HG03039 (cell line): ENCODE measurements around the gene UCN2.
"Not testable (repeated sequence)": the region's sequence is repeated elsewhere in the genome, so short reads cannot be mapped to it uniquely, and the experiment has no call there.

Experiments
- ATAC-seq: cut with Tn5 transposase; IDR thresholded peaks from one replicate; pipeline ENCODE4 v1.9.1; 2021; ENCODE audit warnings: mild to moderate bottlenecking, moderate library complexity; ENCODE audit not compliant: unreplicated experiment

UCN2 gene

DNA sequence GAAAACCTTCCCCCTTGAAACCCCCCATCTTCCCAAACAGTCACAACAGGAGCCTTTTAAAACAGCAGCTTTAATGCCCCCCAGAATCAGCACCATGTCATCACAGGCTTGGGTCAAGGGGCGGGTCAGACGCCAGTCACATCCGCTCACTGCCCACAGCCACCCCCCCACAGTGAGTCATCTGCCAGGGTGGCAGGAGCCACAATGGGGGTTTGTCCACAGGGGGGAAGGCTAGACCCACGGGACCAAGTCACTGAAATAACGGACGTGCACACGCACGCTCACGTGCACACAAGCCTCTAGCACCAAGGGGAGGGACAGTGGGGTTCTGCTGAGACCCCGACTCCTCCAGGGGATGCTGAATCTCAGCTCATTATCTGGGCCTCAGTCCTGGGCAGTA lies 441 bp upstream of the UCN2 start:
- no peak for ATAC-seq

DNA sequence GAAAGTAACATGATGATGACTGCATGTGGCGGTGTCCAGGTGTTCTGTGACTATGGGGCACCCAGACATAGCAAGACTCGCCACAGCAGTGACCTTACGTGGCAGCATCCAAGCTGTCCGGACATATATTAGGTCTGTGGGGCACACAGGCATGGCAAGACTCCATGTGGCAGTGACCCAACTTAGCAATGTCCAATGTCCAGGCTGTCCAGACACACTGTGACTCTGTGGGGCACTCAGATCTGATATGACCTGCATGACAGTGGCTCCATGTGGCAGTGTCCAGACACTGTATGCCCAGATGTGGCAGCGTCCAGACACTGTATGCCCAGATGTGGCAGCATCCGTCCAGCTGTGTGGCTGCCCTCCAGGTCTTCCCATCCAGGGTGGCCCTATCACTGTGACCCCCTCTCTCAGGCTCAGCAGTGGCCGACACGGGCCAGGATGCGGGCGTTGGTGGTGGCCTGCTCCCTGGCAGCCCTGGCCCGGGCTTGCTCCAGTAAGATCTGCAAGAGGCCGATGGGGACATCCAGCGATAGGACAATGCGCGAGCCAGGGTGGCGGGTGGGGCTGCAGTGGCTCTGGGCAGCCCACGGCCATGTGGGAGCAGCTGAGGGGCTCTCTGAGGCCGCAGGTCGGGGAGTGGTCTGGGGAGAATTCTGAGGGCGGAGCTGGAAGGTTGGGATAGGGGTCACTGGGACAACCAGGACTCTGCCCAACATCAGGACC lies 1.1 kb downstream of the UCN2 start:
- ATAC-seq, result no peak

DNA sequence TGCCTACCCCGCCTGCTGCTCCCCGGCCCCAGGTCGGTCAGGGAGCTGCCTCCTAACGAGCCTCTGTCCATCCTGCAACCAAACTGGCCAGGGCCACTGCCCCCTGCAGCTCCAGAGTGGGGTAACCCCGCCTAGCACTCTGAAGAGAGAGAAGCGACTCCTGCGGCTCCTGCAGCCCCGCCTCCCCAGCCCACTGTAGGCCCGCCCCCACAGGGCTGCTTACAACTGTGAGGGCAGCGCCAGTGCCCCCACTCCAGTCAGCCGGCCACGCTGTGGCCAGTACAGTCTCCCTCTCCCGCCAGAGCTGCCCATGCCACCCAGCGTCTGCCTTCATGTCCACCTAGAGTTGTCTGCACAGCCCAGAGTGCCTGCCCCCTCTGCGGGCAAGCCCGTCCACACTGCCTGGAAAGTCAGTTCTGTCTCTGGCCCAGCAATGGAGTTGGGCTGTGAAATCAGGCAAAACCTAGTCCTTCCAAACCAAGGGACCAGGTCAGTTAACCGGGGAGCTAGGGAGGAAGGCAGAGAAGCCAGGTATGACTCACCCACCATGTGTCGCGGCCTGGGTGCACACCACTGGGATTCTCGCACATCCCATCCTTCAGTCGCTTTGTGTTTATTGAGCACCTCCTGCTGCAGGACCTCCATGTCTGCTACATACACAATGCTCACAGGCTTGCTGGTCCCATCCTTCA lies 2.4 kb downstream of the UCN2 start:
- no peak for ATAC-seq

DNA sequence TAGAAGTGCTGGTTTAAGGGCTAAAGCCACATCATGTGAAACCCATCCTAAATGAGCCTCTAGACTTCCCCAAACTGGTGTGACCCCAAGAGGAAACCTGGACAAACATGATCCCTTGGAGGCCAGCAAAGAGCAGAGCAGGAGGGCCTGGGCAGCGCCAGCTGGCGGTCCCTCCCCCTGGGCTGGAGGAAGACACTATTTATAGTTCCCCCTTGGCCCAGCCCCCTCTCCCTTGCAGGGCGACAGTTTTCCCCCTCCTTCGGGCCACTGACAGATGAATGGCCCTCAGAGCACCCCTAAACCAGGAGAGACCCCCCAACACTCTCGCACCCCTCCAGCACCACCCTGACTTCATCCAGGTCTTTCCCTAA lies 2.9 kb downstream of the UCN2 start:
- ATAC-seq, result no peak

DNA sequence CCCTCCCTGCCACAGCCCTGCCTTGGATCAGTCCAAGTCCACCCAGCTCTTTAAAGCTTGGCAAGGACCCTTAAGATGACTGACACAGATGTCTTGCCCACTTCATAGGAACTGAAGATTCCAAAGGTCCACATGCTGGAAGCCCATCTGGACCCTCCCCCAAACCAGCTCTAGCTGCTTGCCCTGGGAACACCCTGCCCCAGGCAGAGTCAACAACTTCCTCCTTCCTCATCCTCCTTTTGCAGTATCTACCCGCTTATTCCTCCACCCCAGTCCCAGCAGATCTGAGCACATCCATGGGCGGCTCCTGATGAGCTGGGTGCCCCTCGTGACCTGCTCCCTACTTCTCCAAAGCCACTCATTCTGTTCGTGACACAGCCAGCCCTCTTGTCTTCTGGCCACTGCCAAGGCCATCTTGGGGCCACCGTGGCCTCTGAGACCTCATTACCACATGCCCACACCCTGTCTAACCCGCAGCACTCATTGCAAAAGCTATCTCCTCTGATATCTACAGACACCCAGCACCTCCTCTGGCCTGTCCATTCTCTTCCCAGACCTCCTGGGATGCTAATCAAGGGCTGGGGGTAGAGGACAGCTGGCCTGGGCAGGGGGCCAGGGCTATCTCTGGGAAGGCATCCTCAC lies 5.0 kb downstream of the UCN2 start:
- ATAC-seq, result no peak

DNA sequence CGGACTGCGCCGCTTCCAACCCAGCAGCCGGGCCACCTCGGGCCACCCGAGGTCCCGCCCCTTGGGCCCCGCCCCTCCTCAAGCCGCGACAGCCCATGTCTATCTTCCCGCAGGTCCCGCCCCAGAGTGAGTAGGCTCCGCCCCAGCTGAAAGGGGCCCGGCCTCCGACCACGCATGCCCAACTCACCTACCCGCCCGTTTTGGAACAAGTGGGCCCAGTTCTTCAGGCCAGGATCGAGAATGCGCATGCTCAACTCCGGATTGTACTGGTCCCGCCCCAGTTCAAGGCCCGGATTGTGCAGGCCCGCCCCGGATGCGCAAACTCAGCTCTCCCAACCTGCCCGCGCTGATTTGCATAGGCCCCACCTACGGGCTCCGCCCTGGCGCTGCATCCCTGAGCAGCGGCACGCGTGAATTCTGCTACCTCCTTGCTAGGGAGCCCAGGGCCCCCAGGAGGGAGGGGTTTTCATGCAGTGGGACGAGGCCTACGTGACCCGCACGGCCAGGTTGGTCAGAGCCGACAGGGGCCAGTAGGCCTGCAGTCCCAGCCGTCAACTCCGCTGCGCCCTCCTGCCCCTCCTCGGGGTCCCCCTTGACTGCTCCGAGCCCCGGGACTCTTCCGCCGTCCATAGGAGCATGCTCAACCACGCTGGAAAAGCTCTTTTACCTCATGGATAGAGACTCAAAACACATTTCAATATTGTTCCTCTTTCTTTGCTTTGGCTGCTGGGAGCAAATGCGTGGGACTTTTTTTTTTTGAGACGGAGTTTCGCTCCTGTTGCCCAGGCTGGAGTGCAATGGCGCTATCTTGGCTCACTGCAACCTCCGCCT lies 6.6 kb downstream of the UCN2 start, which contains the start of gene PFKFB4:
PFKFB4 (minus strand) TSS at position 8 of the 831 bp plus-strand sequence. CDS start 26 bp downstream, outside the sequence.
- ATAC-seq, result peak; percentile 82

DNA sequence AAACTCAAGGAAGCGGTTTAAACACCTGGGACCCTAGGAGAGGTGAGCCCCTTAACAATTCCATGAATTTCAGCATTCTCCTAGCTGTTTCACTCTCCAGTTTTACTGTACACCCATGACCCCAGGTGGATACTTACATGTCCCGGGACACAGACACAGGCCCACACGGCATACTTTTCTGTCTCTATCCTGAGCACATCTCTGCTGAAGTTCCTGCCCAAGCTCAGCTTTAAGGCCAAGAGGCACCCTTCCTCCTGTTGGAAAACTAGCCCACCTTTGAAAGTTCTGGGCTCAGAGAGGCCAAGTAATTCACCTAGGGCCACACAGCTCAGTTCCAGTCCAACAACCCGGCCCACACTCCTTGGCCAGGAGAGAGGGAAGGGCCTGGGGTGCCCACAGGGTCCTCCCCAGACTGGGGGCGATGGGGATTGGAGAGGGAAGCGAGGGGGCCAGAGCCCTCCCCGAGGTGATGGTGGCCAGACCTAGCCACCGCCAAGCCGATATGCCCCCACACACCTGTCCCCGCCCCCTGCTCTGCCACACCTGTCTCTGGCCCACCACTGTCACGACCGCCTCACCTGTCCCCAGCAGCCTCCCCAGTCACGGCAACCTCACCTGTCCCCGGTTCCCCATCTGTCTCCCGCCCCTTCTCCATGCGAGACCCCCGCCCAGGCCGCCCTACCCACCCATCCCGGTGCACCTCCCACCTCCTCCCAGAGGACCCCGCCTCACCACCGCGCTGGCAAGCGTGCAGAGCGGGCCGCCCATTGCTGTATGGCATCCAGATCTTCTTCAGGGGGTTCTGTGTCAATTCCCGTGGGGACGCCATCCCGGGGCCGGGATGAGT lies 7.4 kb downstream of the UCN2 start:
- no peak for ATAC-seq

DNA sequence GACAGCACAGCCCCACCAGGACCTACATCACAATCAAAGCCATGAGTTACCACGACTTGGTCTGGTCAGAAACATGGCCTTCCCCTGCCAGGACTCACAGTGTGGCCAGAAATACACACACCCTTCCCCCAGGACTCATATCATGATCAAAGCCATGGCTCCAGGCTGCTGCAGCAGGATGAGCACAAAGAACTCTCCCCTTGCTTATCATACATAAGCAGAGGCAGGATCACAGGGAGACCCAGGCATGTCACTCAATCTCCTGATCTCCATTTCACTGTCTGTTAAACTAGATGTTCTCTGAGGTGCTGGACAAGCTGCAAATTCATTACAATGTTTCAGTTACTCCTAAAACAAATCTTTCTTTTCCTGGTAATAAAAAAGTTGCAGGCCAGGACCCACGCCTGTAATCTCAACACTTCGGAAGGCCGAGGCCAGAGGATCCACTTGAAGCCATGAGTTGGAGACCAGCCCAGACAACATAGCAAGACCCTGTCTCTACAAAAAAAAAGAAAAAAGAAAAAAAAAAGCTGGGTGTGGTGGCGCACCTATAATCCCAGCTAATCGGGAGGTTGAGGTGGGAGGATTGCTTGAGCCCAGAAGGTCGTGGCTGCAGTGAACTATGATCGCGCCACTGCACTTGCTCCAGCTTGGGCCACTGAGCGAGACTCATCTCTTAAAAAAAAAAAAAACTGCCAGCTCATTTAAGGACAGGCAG lies 8.2 kb downstream of the UCN2 start:
- ATAC-seq, result no peak

DNA sequence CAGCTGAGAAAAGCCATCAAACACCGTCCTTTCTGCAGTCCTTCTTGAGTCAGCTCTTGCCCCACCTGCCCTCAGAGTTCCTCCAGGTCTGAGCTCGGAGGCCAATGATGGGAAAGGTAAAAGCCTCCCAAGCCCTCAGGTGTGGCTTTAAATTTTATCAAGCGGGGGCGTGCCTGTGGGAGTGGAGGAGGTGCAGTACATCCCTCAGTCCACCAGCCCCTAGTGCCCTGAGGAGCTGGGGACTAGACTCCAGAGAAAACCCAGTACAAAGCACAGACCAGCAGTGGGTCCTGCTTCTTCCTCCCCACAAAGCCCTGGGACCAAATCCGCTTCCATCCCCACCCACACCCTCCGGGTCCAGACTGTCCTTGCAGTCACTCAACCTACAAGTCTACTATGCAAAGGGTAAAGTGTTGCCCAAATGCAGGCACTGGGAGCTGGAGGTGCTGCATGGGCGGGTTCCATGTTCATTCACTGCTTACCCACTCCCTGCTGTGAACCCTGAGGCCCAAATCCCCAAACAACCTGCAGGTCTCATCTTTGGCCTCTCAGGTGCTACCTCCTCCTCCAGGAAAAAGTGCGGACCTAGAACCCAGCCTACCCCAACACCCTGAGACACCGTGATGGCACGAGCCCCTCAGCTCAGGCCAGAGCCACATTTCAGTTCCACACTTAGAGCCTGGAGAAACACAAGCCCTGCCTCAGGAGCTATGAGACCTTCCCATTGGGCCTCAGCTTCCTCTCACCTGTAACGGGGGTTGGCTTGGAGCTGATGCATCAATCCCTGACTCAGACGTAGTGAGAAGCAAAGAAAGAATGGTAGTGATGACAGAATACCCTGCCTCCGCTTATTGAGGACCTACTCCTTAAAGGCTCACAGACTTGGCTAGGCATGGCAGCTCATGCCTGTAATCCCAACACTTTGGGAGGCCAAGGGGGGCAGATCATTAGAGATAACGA lies 9.4 kb downstream of the UCN2 start:
- ATAC-seq, result no peak

DNA sequence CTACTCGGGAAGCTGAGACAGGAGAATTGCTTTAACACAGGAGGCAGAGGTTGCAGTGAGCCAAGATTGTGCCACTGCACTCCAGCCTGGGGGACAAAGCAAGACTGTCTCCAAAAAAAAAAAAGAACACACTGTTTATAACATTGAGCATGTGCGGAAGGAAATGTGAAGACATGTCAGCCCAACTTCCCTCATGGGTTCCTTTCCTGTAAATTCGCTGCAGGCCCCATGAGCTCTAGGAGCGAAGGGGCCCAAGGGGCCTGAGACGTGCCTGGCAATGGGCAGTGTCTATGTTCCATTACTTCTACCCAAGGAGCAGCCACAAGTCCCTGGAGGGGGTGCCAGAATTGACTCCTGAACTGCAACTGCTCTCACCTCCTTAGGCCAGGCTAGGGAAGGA lies 10.2 kb downstream of the UCN2 start:
- ATAC-seq, result no peak

DNA sequence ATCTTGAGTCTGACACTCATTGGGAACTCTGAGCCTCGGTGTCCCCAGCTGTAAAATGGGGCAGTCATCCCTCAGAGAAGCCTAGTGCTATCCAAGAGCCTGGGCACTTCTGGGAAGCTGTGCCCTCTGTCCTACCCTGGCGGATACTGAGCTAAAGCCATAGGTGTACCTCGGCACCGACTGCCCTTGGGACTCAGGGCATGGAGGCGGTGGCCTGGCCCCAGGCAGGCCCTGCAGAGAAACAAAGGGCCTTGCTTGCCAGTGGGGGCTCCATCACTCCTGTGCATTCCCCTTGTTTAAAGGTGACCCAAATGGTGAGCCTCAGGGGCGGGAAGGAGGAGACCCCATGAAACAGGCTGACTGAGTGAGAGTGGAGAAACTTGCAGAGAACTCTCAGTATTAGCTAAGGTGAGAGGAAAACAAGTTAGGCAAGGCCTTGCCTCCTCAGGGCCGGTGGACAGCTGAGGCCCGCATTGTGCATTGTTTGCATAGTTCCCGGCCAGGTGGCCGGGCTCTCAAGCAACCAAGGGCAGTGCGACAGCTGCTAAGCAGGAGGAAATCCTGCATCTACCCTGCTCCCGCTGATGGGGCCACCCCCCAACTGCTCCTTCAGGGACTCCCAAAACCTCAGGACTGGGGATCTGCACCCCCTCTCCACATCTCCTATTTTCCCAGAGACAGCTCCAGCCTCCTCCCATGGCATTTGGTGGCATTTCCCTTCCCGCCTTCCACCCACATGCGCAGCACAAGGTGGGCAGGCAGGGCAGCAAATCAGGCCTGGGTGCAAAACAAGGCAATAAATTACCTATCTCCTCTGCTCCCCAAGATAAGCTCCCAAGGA lies 11.2 kb downstream of the UCN2 start:
- ATAC-seq, result no peak

DNA sequence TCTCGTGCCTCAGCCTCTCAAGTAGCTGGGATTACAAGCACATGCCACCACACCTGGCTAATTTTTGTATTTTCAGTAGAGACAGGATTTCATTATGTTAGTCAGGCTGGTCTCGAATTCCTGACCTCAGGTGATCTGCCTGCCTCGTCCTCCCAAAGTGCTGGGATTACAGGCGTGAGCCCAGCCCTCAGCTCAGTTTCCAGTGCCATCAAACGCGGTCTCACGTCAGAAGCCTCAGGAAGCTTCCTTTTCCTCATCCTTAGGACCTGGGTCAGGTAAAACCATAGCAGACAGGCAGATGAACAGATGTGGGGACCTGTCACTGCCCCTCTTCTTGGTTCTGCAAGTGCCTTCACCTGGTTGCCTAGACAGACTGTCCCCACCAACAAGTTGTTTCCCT lies 11.9 kb downstream of the UCN2 start:
- not testable (repeated sequence) for ATAC-seq

DNA sequence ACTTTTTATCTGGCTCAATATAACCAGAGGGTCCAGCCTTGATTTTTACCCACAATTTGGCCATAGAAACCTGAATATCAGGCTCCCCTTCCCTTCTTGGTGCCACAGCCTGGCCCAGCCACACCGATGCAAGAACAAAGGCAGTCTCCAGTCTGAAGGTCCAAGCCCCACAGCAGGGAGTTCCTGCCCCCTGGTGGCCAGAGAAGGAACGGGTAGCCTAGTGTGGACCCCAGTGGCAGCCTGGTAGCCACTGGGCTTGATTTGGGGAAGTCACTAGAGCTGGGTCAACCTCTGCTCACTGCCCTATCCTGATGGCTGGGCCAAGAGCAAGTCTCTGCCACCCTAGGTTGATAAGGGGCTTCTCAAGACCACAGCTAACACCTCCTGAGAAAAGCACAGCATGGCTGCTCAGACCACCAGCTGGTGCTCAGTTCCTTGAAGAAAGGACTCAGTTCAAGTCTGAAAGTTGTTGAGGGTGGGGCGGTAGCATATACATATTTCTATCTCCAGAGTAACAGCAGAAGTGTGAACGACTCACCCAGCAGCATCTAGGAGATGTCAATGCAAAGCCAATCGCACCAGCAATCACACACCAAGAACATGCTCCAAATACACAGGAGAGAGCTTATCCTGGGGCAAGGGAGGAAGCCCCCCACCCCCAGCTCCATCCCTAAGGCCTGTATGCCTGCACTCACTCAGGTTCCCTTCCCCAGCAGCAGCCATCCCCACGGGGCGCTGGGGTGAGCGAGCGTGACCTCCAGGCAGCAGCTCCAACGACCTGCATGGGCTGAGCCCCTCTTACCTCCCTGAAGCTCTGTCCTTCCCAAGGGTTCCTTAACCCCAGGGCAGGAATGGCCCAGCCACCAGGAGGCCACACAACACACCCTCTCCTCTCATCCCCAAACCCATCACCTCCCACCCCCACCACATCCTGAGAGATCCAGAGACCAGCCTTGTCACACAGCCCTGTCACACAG lies 14.6 kb downstream of the UCN2 start:
- ATAC-seq, result no peak

DNA sequence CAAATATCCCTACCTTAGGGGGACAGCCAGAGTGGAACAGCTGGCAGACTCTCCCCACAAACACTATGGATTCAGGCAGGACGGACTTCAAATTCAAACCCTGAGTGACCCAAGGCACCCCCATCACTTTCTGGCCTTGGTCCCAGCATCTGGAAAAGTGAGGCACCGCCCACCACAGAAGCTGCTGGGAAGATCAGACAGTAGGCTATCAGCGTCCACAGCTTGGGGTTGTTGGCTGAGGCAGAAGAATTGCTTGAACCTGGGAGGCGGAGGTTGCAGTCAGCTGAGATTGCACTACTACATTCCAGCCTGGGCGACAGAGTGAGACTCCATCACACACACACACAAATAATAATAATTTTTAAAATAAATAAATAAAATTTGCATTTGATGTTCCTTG lies 15.5 kb downstream of the UCN2 start:
- ATAC-seq, result no peak

DNA sequence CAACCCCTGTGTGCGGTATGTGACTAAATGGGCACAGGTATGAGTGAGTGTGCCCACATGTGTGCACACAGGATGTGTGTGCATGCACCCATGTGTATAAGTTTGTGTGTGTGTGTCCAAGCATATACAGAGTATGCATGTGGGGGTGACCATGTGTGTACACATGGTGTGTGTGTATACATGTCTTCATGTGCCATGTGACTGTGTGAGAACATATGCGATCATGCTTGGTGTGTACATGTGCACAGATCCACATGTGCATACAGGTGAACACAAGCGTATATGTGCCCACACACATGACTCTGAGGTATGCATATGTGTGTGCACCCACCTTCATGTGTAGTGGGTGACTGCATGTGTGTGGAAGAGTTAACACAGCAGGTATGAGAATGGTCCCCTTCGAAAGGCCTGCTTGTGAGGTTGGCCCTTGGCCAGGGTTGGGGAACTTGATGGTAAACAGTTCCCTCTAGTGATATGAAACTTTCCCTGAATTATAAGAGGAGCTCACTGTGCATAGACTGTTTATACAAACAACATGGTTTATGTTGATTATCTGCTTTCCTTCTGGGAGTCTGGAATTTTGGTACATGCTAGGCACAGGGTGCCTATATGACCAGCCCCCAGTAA lies 17.3 kb downstream of the UCN2 start:
- no peak for ATAC-seq

DNA sequence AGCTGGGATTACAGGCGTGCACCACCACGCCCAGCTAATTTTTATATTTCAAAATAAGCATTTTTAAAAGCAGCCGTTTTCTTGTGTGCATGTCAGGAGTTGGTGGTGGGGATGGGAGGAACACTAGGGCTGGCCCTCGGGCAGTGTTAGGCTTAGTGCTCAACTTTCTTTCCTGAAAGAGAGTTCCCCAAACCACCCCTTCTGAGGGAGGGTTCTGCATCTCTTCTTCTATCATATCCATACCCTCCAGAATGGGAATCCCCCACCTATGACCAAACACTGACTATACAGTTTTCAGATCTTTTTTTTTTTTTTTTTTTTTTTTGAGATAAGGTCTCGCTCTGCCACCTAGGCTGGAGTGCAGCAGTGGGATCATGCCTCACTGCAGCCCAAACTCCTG lies 19.4 kb downstream of the UCN2 start:
- no peak for ATAC-seq
